ENCODE results near the gene GAS2L1. TPM values are rescaled to one million over a fixed set of nuclear protein-coding genes. Genes with fewer than 3 reads are reported as not detected.

The GAS2L1 gene
- total and polyA plus RNA-seq, 2 experiments from 2014 or later: 5.2 to 9.5 TPM

DNA sequence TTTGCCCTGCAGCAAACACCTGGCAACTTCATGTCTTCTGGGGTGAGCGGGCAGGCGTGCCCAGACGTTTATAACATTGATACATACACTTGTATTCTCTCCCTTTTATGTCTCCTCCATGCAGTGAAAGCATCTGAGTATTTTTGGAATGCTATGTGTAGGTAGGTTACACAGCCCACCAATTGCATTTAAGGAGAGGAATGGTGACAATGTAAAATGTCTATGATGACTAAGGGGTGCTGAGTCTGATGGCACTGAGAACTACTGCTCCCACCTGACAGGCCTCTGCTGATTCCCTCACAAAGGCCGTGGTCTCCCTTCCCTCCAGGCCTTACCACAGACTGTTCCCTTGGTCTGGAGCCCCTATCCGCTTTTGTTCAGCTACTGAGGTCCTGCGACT, 31.9 kb downstream of the GAS2L1 start:
- H3K9me3 Mint-ChIP-seq: no peaks in the 10 kb centered on the region
- no peaks in the 10 kb centered on the region for H3K9me2 ChIP-seq (ENCODE audit: insufficient read depth)
- ATAC-seq: no peak
- TF ChIP-seq JUNB (IDR thresholded peaks at IDR 0.05; ENCODE audit: unreplicated experiment) (no peak), EZH2 (IDR thresholded peaks at IDR 0.05; ENCODE audit: low read depth, unreplicated experiment) (no peak), STAT1 (IDR thresholded peaks at IDR 0.05; ENCODE audit: unreplicated experiment) (no peak), ZNF331 (CRISPR knock-in tag; IDR thresholded peaks at IDR 0.05; ENCODE audit: low read depth) (no peak), NANOG (IDR thresholded peaks at IDR 0.05; ENCODE audit: borderline replicate concordance) (no peak), CREB1 (CRISPR knock-in tag; IDR thresholded peaks at IDR 0.05; ENCODE audit: low read depth) (no peak), EZH2phosphoT487 (IDR thresholded peaks at IDR 0.05; ENCODE audit: unreplicated experiment) (no peak), ZNF114 (CRISPR knock-in tag; IDR thresholded peaks at IDR 0.05) (no peak), POLR2AphosphoS5 (IDR thresholded peaks at IDR 0.05; ENCODE audit: low read depth) (no peak)
- TF ChIP-seq, protein P1, sequence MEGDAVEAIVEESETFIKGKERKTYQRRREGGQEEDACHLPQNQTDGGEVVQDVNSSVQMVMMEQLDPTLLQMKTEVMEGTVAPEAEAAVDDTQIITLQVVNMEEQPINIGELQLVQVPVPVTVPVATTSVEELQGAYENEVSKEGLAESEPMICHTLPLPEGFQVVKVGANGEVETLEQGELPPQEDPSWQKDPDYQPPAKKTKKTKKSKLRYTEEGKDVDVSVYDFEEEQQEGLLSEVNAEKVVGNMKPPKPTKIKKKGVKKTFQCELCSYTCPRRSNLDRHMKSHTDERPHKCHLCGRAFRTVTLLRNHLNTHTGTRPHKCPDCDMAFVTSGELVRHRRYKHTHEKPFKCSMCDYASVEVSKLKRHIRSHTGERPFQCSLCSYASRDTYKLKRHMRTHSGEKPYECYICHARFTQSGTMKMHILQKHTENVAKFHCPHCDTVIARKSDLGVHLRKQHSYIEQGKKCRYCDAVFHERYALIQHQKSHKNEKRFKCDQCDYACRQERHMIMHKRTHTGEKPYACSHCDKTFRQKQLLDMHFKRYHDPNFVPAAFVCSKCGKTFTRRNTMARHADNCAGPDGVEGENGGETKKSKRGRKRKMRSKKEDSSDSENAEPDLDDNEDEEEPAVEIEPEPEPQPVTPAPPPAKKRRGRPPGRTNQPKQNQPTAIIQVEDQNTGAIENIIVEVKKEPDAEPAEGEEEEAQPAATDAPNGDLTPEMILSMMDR (conservative IDR thresholded peaks at IDR 0.05; ENCODE audit: low read depth in 2 of 2): no peak
- TF ChIP-seq, protein P2, sequence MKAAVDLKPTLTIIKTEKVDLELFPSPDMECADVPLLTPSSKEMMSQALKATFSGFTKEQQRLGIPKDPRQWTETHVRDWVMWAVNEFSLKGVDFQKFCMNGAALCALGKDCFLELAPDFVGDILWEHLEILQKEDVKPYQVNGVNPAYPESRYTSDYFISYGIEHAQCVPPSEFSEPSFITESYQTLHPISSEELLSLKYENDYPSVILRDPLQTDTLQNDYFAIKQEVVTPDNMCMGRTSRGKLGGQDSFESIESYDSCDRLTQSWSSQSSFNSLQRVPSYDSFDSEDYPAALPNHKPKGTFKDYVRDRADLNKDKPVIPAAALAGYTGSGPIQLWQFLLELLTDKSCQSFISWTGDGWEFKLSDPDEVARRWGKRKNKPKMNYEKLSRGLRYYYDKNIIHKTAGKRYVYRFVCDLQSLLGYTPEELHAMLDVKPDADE (IDR thresholded peaks at IDR 0.05): no peak
- TF ChIP-seq, protein P3, sequence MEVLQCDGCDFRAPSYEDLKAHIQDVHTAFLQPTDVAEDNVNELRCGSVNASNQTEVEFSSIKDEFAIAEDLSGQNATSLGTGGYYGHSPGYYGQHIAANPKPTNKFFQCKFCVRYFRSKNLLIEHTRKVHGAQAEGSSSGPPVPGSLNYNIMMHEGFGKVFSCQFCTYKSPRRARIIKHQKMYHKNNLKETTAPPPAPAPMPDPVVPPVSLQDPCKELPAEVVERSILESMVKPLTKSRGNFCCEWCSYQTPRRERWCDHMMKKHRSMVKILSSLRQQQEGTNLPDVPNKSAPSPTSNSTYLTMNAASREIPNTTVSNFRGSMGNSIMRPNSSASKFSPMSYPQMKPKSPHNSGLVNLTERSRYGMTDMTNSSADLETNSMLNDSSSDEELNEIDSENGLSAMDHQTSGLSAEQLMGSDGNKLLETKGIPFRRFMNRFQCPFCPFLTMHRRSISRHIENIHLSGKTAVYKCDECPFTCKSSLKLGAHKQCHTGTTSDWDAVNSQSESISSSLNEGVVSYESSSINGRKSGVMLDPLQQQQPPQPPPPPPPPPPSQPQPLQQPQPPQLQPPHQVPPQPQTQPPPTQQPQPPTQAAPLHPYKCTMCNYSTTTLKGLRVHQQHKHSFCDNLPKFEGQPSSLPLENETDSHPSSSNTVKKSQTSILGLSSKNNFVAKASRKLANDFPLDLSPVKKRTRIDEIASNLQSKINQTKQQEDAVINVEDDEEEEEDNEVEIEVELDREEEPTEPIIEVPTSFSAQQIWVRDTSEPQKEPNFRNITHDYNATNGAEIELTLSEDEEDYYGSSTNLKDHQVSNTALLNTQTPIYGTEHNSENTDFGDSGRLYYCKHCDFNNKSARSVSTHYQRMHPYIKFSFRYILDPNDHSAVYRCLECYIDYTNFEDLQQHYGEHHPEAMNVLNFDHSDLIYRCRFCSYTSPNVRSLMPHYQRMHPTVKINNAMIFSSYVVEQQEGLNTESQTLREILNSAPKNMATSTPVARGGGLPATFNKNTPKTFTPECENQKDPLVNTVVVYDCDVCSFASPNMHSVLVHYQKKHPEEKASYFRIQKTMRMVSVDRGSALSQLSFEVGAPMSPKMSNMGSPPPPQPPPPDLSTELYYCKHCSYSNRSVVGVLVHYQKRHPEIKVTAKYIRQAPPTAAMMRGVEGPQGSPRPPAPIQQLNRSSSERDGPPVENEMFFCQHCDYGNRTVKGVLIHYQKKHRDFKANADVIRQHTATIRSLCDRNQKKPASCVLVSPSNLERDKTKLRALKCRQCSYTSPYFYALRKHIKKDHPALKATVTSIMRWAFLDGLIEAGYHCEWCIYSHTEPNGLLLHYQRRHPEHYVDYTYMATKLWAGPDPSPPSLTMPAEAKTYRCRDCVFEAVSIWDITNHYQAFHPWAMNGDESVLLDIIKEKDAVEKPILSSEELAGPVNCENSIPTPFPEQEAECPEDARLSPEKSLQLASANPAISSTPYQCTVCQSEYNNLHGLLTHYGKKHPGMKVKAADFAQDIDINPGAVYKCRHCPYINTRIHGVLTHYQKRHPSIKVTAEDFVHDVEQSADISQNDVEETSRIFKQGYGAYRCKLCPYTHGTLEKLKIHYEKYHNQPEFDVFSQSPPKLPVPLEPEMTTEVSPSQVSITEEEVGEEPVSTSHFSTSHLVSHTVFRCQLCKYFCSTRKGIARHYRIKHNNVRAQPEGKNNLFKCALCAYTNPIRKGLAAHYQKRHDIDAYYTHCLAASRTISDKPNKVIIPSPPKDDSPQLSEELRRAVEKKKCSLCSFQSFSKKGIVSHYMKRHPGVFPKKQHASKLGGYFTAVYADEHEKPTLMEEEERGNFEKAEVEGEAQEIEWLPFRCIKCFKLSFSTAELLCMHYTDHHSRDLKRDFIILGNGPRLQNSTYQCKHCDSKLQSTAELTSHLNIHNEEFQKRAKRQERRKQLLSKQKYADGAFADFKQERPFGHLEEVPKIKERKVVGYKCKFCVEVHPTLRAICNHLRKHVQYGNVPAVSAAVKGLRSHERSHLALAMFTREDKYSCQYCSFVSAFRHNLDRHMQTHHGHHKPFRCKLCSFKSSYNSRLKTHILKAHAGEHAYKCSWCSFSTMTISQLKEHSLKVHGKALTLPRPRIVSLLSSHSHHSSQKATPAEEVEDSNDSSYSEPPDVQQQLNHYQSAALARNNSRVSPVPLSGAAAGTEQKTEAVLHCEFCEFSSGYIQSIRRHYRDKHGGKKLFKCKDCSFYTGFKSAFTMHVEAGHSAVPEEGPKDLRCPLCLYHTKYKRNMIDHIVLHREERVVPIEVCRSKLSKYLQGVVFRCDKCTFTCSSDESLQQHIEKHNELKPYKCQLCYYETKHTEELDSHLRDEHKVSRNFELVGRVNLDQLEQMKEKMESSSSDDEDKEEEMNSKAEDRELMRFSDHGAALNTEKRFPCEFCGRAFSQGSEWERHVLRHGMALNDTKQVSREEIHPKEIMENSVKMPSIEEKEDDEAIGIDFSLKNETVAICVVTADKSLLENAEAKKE (CRISPR knock-in tag; IDR thresholded peaks at IDR 0.05): no peak
- TF ChIP-seq, protein P4, sequence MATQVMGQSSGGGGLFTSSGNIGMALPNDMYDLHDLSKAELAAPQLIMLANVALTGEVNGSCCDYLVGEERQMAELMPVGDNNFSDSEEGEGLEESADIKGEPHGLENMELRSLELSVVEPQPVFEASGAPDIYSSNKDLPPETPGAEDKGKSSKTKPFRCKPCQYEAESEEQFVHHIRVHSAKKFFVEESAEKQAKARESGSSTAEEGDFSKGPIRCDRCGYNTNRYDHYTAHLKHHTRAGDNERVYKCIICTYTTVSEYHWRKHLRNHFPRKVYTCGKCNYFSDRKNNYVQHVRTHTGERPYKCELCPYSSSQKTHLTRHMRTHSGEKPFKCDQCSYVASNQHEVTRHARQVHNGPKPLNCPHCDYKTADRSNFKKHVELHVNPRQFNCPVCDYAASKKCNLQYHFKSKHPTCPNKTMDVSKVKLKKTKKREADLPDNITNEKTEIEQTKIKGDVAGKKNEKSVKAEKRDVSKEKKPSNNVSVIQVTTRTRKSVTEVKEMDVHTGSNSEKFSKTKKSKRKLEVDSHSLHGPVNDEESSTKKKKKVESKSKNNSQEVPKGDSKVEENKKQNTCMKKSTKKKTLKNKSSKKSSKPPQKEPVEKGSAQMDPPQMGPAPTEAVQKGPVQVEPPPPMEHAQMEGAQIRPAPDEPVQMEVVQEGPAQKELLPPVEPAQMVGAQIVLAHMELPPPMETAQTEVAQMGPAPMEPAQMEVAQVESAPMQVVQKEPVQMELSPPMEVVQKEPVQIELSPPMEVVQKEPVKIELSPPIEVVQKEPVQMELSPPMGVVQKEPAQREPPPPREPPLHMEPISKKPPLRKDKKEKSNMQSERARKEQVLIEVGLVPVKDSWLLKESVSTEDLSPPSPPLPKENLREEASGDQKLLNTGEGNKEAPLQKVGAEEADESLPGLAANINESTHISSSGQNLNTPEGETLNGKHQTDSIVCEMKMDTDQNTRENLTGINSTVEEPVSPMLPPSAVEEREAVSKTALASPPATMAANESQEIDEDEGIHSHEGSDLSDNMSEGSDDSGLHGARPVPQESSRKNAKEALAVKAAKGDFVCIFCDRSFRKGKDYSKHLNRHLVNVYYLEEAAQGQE (IDR thresholded peaks at IDR 0.05; ENCODE audit: unreplicated experiment): no peak
- no peaks in the 10 kb centered on the region for H3K79me2 ChIP-seq (replicated peaks; ENCODE audit: insufficient read depth)
- no peaks in the 10 kb centered on the region; the same call in 1 of the 2 replicates for H4K20me1 ChIP-seq (replicated peaks; ENCODE audit: insufficient read depth)
- no peak for DNase-seq (ENCODE audit: low spot score)
- H3F3A ChIP-seq (replicated peaks; ENCODE audit: low read depth): no peaks in the 10 kb centered on the region
- H3K27me3 ChIP-seq (ENCODE audit: insufficient read depth): no peaks in the 10 kb centered on the region
- H2AFZ ChIP-seq: no peak overlapping the region
- H3K36me3 ChIP-seq (ENCODE audit: insufficient read depth): peaks cover 8% of the 10 kb centered on the region; the same call in 1 of the 2 replicates
- H3K4me1 Mint-ChIP-seq: no peaks in the 10 kb centered on the region
- H3K4me1 ChIP-seq (ENCODE audit: insufficient read depth): no peaks in the 10 kb centered on the region
- H3K36me3 Mint-ChIP-seq (ENCODE audit: low read depth): peaks cover 46% of the 10 kb centered on the region
- no peak overlapping the region for H3K4me3 ChIP-seq
- H3K27ac Mint-ChIP-seq: no peak overlapping the region
- H3K4me3 Mint-ChIP-seq: no peak overlapping the region
- H3K27me3 Mint-ChIP-seq (ENCODE audit: insufficient read depth, low read depth, poor library complexity): peaks cover 7% of the 10 kb centered on the region
- H3K4me2 ChIP-seq: no peak overlapping the region
- no peak overlapping the region for H3K27ac ChIP-seq (ENCODE audit: low read depth)

Measured in GM23338 (cell line).